HepG2 (cell line): ENCODE measurements around the gene RHBDF2. TPM values are rescaled to one million over a fixed set of nuclear protein-coding genes. Genes with fewer than 3 reads are reported as not detected.

ENCODE experiments used
- GATAD1 ChIP-seq: IDR thresholded peaks from 2 replicates; pipeline ENCODE4 v1.6.1; 2016; ENCODE audit warnings: missing genetic modification reagents, missing compliant biosample characterization
- HNF4G ChIP-seq, 2 experiments: sonication (generic) in 1 of 2; formaldehyde crosslinking in 1 of 2; IDR thresholded peaks; 2 replicates each; pipeline versions ENCODE4 v1.4.0 to v1.6.1; 2011 to 2020; ENCODE audit warnings: borderline replicate concordance in 2 of 2, low read depth in 2 of 2, mild to moderate bottlenecking in 2 of 2, low read length in 1 of 2, missing genetic modification reagents in 1 of 2, moderate library complexity in 1 of 2
- KLF15 ChIP-seq: sonication (generic); formaldehyde crosslinking; IDR thresholded peaks from 2 replicates; pipeline ENCODE4 v1.8.1; 2023; ENCODE audit warnings: borderline replicate concordance, mild to moderate bottlenecking, inconsistent platforms, missing genetic modification reagents, mixed read lengths
- POLR2AphosphoS2 ChIP-seq: IDR thresholded peaks from 2 replicates; pipeline ENCODE4 v1.6.1; 2011; ENCODE audit warnings: low read depth, low read length, improper control_type of control experiment
- REPIN1 ChIP-seq: sonication (generic); formaldehyde crosslinking; IDR thresholded peaks from 2 replicates; pipeline ENCODE4 v1.8.0; 2022; ENCODE audit warnings: missing genetic modification reagents, low read depth, mild to moderate bottlenecking, borderline replicate concordance
- SRSF9 ChIP-seq: fragments of 200-400 bp; formaldehyde crosslinking; IDR thresholded peaks from 2 replicates; pipeline ENCODE4 v1.6.1; 2018; ENCODE audit warnings: borderline replicate concordance, mild to moderate bottlenecking, low read depth, low read length; ENCODE audit not compliant: insufficient read depth, poor library complexity, severe bottlenecking
- TARDBP ChIP-seq: sonication (generic); formaldehyde crosslinking; IDR thresholded peaks from 2 replicates; pipeline ENCODE4 v1.8.0; 2022; ENCODE audit warnings: mild to moderate bottlenecking, missing genetic modification reagents
- TCF7 ChIP-seq: sonication (generic); IDR thresholded peaks from 2 replicates; pipeline ENCODE4 v1.6.1; 2016; ENCODE audit warnings: antibody characterized with exemption, low read depth
- ZBTB7B ChIP-seq: sonication (generic); formaldehyde crosslinking; IDR thresholded peaks from 2 replicates; pipeline ENCODE4 v1.4.0; 2020; ENCODE audit warnings: missing genetic modification reagents
- ZFP1 ChIP-seq: IDR thresholded peaks from 2 replicates; pipeline ENCODE4 v1.6.1; 2016
- ZNF34 ChIP-seq: sonication (generic); formaldehyde crosslinking; IDR thresholded peaks from 2 replicates; pipeline ENCODE4 v1.4.0; 2020; ENCODE audit warnings: mild to moderate bottlenecking, missing genetic modification reagents, borderline replicate concordance
- ZNF609 ChIP-seq: sonication (generic); formaldehyde crosslinking; IDR thresholded peaks from 2 replicates; pipeline ENCODE4 v1.4.0; 2020; ENCODE audit warnings: mild to moderate bottlenecking, missing genetic modification reagents, borderline replicate concordance
- ZNF646 ChIP-seq: sonication (generic); formaldehyde crosslinking; IDR thresholded peaks from 2 replicates; pipeline ENCODE4 v1.9.0; 2021; ENCODE audit warnings: mild to moderate bottlenecking, missing genetic modification reagents
- ZSCAN21 ChIP-seq: sonication (generic); formaldehyde crosslinking; IDR thresholded peaks from 2 replicates; pipeline ENCODE4 v1.8.0; 2022; ENCODE audit warnings: mild to moderate bottlenecking, missing genetic modification reagents, moderate library complexity, borderline replicate concordance
- polyA plus RNA-seq, 8 experiments: library from polyadenylated mRNA; depleted of rRNA in 3 of 8; stranded (reverse) in 7 of 8; unstranded in 1 of 8; fragments of >200 nt; fragmentation: Illumina TruSeq in 4 of 8; extraction: Trizol in 4 of 8; gene quantifications; 2 replicates each; pipeline versions ENCODE4 v1.2.1 to v1.2.3, GENCODE V29; 2011 to 2016; ENCODE audit warnings: low read depth in 4 of 8, missing spikeins in 1 of 8, mixed read lengths in 1 of 8; ENCODE audit not compliant: insufficient read depth in 1 of 8
- total RNA-seq, 5 experiments: library from RNA; depleted of rRNA; stranded (reverse); fragments of >200 nt; fragmentation: Illumina TruSeq; extraction: Trizol; gene quantifications; 2 replicates each; pipeline ENCODE4 v1.2.3, GENCODE V29; 2016; ENCODE audit warnings: low read depth in 1 of 5

RHBDF2 gene
- total and polyA plus RNA-seq, 2 of the 13 experiments (the other 11 are each of a cell fraction or from before 2014, with no cell fraction given), result 7.8 to 24.2 TPM

GRCh38 chr17:76523084-76524037, 22.1 kb upstream of the RHBDF2 start (continued):
- TF ChIP-seq TARDBP (CRISPR knock-in tag) (no peak), ZNF609 (CRISPR knock-in tag) (peak; percentile 62), REPIN1 (peak; percentile 85; the same call in 1 of the 2 replicates), KLF15 (no peak), ZNF646 (CRISPR knock-in tag) (peak; percentile 72; the same call in 1 of the 2 replicates), POLR2AphosphoS2 (no peak), ZNF34 (CRISPR knock-in tag) (no peak), TCF7 (no peak), ZBTB7B (CRISPR knock-in tag) (peak; percentile 80), GATAD1 (CRISPR knock-in tag) (peak; percentile 58), HNF4G (IDR thresholded peaks at IDR 0.05; ENCODE audit: borderline replicate concordance, low read depth, low read length) (no peak), HNF4G (CRISPR knock-in tag; IDR thresholded peaks at IDR 0.05; ENCODE audit: borderline replicate concordance, low read depth) (0 out of 2 replicates have a peak, but pooled peaks have one; percentile 42), ZFP1 (CRISPR knock-in tag) (0 out of 2 replicates have a peak, but pooled peaks have one; percentile 43), ZSCAN21 (CRISPR knock-in tag) (peak; percentile 77; the same call in 1 of the 2 replicates), SRSF9 (no peak)
